ENCODE measurements around the gene KLHDC4.

Gene KLHDC4

DNA sequence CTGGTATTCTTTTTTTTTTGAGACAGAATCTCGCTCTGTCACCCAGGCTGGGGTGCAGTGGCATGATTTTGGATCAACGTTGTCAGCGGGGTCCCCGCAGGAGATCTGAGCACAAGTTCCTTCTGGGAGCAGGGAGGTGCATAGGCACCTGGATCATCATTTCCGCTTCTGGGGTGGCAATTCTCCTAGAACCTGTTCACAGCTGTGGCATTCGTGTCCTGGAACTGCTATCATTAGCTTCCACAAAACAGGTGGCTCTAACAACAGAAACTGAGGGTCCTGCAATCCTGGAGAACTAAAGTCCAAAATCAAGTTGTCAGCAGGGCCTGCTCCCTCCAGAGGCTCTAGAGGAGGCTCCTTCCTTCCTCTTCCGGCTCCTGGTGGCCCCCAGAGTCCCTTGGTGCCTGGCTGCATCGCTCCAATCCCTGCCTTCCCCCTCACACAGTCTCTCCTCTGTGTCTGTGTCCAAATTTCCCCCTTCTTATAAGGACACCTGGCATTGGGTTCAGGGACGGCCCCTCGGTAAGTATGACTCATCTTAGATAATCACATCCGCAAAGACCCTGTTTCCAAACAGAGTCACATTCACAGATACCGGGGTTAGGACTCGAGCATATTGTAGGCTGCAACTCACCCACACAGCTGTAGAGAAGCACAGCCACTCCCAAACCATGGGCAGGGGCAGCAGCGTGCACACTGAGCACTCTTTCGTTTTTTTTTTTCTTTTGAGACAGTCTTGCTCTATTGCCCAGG is 43.5 kb upstream of the KLHDC4 start:
- TF ChIP-seq, protein P1, sequence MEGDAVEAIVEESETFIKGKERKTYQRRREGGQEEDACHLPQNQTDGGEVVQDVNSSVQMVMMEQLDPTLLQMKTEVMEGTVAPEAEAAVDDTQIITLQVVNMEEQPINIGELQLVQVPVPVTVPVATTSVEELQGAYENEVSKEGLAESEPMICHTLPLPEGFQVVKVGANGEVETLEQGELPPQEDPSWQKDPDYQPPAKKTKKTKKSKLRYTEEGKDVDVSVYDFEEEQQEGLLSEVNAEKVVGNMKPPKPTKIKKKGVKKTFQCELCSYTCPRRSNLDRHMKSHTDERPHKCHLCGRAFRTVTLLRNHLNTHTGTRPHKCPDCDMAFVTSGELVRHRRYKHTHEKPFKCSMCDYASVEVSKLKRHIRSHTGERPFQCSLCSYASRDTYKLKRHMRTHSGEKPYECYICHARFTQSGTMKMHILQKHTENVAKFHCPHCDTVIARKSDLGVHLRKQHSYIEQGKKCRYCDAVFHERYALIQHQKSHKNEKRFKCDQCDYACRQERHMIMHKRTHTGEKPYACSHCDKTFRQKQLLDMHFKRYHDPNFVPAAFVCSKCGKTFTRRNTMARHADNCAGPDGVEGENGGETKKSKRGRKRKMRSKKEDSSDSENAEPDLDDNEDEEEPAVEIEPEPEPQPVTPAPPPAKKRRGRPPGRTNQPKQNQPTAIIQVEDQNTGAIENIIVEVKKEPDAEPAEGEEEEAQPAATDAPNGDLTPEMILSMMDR (conservative IDR thresholded peaks at IDR 0.05; ENCODE audit: low read depth, low read length) = no peak
- Histone ChIP-seq H3K36me3 (ENCODE audit: insufficient read depth) (no peaks in the 10 kb centered on the region), H2AFZ (ENCODE audit: low read depth) (no peak overlapping the region), H3K4me3 (IDR thresholded peaks at IDR 0.05; ENCODE audit: insufficient read depth, low read depth, low read length) (no peak overlapping the region), H3K27ac (no peak overlapping the region), H3K4me1 (ENCODE audit: low read depth, poor library complexity, severe bottlenecking) (peaks cover 6% of the 10 kb centered on the region), H3K79me2 (ENCODE audit: insufficient read depth, low read depth) (no peaks in the 10 kb centered on the region), H3K9ac (no peak overlapping the region), H3K4me2 (no peak overlapping the region), H3K27me3 (ENCODE audit: insufficient read depth, low read depth) (peaks cover 9% of the 10 kb centered on the region; the same call in 1 of the 2 replicates), H4K20me1 (ENCODE audit: insufficient read depth) (no peaks in the 10 kb centered on the region)

DNA sequence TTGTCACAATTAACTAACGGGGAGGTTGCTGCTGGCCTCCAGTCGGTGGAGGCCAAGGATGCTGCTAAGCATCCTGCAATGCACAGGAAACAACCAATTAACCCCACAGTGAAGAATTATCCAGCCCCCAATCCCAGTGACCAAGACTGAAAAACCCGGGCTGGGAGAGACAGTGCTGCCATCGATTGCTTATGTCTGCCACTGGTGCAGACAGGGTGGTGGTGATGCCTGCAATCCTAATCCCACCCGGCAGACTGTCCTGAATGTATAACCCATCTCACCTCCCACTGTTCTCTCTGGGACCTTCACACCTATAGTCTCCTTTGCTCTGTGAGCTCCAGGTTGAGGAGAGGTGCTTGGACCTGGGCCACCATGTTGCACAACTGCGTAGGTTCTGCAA is 42.3 kb upstream of the KLHDC4 start:
- Histone ChIP-seq H3K79me2 (ENCODE audit: insufficient read depth, low read depth) (no peaks in the 10 kb centered on the region), H3K27me3 (ENCODE audit: insufficient read depth, low read depth) (peaks cover 7% of the 10 kb centered on the region; the same call in 1 of the 2 replicates), H3K4me1 (ENCODE audit: low read depth, poor library complexity, severe bottlenecking) (peaks cover 6% of the 10 kb centered on the region), H2AFZ (ENCODE audit: low read depth) (no peak overlapping the region), H3K4me2 (no peak overlapping the region), H3K27ac (no peak overlapping the region), H4K20me1 (ENCODE audit: insufficient read depth) (no peaks in the 10 kb centered on the region), H3K36me3 (ENCODE audit: insufficient read depth) (no peaks in the 10 kb centered on the region), H3K9ac (no peak overlapping the region), H3K4me3 (IDR thresholded peaks at IDR 0.05; ENCODE audit: insufficient read depth, low read depth, low read length) (no peak overlapping the region)
- TF ChIP-seq, protein P1 (conservative IDR thresholded peaks at IDR 0.05; ENCODE audit: low read depth, low read length) = no peak

DNA sequence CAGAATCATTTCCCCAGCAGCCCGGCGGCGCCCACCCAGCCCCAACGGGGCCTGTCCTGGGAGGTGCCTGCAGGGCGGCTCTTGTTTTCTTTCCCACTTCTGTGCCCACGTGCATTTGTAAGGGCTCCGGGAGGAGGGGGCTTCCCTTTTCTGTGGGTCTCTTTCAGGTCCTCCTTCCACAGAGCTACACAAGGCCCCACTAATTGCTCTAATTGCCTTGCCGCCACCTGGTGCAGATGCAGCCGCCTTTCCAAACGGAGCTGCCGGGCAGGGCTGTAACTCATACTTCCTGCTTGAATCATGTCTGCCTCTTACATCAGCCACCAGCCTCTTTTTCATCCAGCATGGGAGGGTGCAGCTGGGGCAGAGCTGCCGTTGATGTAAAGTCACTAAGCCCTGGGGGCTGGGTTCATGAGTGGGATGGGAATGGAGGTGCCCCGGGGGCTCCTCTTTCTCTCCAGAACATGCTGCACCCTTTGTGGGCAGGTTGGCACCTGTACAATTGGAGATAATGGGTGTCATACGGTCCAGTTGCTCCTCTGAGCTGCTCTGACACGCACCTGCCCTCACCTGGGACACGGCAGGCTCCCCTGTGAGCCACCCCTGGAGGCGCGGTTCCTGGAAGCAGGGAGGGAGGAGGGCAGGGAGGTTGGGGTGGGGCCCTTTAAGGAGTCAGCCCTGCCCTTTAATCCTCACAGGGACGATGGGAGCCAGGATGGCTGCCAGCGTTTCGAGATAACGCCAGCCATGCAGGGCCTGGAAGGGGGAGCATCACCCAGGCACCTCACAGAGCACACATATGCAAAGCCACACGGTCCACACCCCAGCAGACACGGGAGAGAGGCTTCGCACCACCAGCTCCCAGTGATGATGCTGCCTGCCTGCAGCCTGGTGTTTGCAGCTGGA is 41.1 kb upstream of the KLHDC4 start:
- Histone ChIP-seq H4K20me1 (ENCODE audit: insufficient read depth) (no peaks in the 10 kb centered on the region), H3K4me2 (peak overlapping the region; percentile 19; the same call in 1 of the 2 replicates), H3K4me3 (IDR thresholded peaks at IDR 0.05; ENCODE audit: insufficient read depth, low read depth, low read length) (no peak overlapping the region), H3K36me3 (ENCODE audit: insufficient read depth) (no peaks in the 10 kb centered on the region), H3K27ac (no peak overlapping the region), H3K9ac (no peak overlapping the region), H3K27me3 (ENCODE audit: insufficient read depth, low read depth) (no peaks in the 10 kb centered on the region; the same call in 1 of the 2 replicates), H3K79me2 (ENCODE audit: insufficient read depth, low read depth) (no peaks in the 10 kb centered on the region), H3K4me1 (ENCODE audit: low read depth, poor library complexity, severe bottlenecking) (peaks cover 6% of the 10 kb centered on the region), H2AFZ (ENCODE audit: low read depth) (peak overlapping the region; percentile 7; the same call in 1 of the 2 replicates)
- TF ChIP-seq, protein P1 (conservative IDR thresholded peaks at IDR 0.05; ENCODE audit: low read depth, low read length) = no peak

DNA sequence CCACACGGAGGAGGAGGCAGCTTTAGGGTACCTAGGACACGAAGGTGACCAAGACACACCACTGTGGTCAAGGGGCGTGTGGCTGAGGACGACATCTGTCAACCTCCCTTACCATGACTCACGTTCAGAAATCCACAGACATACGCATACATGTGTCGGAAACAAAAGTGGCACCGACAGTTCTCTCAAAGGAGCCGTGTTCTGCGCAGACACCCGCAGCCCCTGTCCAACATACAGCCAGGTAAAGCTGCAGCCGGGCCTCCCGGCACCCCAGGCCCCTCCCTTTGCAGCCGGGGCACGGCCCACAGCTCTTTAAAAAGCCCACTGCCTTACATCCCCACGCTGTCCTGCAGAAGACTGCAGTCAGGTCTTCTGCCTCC is 40.5 kb upstream of the KLHDC4 start:
- Histone ChIP-seq H3K4me1 (ENCODE audit: low read depth, poor library complexity, severe bottlenecking) (peaks cover 6% of the 10 kb centered on the region), H2AFZ (ENCODE audit: low read depth) (no peak overlapping the region)

More for the DNA sequence above, 40.5 kb upstream of the KLHDC4 start:
- Histone ChIP-seq H3K27me3 (ENCODE audit: insufficient read depth, low read depth) (no peaks in the 10 kb centered on the region; the same call in 1 of the 2 replicates), H3K36me3 (ENCODE audit: insufficient read depth) (no peaks in the 10 kb centered on the region), H3K4me3 (IDR thresholded peaks at IDR 0.05; ENCODE audit: insufficient read depth, low read depth, low read length) (no peak overlapping the region), H3K4me2 (no peak overlapping the region), H3K27ac (no peak overlapping the region), H3K9ac (no peak overlapping the region), H4K20me1 (ENCODE audit: insufficient read depth) (no peaks in the 10 kb centered on the region), H3K79me2 (ENCODE audit: insufficient read depth, low read depth) (no peaks in the 10 kb centered on the region)
- TF ChIP-seq, protein P1 (conservative IDR thresholded peaks at IDR 0.05; ENCODE audit: low read depth, low read length) = no peak

Data from KMS-11 (cell line).